HG02571 (cell line): ENCODE measurements around the gene EBNA1BP2.
"Not testable (repeated sequence)": the region's sequence is repeated elsewhere in the genome, so short reads cannot be mapped to it uniquely, and the experiment has no call there.

Experiments
- ATAC-seq: cut with Tn5 transposase; IDR thresholded peaks from one replicate; pipeline ENCODE4 v1.9.1; 2021; ENCODE audit warnings: mild to moderate bottlenecking, moderate library complexity; ENCODE audit not compliant: unreplicated experiment

Gene EBNA1BP2, protein sequence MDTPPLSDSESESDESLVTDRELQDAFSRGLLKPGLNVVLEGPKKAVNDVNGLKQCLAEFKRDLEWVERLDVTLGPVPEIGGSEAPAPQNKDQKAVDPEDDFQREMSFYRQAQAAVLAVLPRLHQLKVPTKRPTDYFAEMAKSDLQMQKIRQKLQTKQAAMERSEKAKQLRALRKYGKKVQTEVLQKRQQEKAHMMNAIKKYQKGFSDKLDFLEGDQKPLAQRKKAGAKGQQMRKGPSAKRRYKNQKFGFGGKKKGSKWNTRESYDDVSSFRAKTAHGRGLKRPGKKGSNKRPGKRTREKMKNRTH

DNA sequence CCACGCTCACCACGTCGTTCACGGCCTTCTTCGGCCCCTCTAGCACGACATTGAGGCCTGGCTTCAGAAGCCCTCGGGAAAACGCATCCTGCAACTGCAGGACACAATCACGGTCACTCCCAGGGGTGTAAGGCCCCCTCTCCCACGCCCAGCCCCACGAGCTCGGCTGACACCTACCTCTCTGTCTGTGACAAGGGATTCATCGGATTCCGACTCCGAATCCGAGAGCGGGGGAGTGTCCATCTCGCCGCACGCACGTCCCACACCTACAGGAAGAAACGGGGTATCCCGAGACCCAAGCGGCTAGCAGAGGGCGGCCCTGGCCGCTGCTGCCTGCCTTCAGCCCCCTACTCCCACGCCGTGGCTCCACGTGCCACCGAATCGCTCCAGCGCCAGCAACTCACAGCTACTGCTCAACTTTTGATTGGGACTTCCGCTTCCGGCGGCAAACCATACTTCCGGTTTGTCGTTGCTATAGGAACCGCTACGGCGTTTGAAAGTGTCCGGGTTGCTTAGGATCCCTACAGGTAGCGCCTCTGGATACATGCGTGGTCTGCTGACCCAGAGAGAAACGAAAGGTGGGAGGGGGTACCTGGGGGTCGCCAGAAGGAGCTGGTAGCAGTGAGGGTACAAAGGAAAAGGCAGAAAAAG lies at the start of gene EBNA1BP2, which contains the start of gene CFAP57:
EBNA1BP2 (minus strand) TSS at position 415 of the 651 bp plus-strand sequence; CDS start at position 243, 172 bp downstream.
CFAP57 (plus strand) TSS at position 455 of the 651 bp plus-strand sequence. CDS start 424 bp downstream, outside the sequence.
- peak; percentile 91 for ATAC-seq

GRCh38 chr1:43221797-43222196 lies 49.7 kb upstream of the EBNA1BP2 start:
- no peak for ATAC-seq

- peak; percentile 63 for ATAC-seq
Measured at GRCh38 chr1:43220905-43221778, 49.1 kb upstream of the EBNA1BP2 start.

DNA sequence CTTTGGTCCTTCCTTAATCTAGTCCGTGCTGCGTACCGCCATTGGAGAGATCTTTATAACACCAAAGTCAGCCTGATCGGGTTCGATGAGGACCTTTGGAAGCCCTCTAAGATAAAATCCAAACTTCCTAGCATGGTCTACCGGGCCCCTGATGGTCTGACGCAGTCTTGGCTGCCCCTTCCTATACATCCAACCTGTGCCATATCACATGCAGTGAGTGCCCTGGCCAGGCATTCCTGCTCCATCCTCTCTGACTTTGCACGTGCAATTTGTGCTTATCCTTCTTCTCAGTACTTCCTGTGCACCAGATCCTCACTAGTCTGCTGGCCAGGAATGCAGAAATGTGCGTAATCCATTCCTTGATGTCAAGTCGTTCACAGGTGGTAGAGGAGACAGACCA lies 45.7 kb upstream of the EBNA1BP2 start:
- ATAC-seq, result no peak

DNA sequence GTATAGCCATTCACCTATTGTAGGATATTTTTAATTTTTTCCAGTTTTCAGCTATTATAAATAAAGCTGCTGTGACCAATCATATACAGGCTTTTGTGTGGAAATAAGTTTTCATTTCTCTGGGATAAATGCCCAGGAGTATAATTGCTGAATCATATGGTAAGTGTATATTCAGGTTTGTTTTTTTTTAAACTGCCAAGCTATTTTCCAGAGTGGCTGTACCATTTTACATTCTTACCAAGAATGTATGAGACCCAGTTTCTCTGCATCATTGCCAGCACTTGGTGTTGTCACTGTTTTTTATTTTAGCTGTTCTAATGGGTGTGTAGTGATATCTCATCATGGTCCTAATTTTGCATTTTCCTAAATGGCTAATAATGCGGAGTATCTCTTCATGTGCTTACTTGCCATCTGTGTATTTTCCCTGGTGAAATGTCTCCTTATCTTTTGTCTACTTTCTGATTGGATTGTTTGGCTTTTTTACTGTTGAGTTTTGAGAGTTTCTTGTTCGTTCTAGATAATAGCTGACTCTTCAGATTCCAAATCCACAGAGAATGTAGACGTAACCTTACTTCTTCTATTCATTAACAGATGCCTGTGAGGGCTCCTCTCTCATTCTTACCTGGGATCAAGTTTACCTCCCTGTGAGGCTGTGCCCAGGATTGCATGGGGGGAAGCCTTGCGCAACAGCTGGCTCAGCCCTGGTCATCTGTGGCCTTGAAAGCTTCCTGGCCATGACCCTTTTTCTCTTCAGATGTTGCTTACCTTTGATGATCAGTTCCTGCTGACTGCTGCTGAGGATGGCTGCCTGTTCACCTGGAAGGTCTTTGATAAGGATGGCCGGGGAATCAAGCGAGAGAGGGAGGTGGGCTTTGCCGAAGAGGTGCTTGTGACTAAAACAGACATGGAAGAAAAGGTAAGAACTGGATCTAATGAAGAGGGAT lies 42.7 kb upstream of the EBNA1BP2 start:
- no peak for ATAC-seq

DNA sequence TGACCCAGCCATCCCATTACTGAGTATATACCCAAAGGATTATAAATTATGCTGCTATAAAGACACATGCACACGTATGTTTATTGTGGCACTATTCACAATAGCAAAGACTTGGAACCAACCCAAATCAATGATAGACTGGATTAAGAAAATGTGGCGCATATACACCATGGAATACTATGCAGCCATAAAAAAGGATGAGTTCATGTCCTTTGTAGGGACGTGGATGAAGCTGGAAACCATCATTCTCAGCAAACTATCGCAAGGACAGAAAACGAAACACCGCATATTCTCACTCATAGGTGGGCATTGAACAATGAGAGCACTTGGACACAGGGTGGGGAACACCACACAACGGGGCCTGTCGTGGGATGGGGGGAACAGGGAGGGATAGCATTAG lies 36.2 kb upstream of the EBNA1BP2 start:
- ATAC-seq, result not testable (repeated sequence)

DNA sequence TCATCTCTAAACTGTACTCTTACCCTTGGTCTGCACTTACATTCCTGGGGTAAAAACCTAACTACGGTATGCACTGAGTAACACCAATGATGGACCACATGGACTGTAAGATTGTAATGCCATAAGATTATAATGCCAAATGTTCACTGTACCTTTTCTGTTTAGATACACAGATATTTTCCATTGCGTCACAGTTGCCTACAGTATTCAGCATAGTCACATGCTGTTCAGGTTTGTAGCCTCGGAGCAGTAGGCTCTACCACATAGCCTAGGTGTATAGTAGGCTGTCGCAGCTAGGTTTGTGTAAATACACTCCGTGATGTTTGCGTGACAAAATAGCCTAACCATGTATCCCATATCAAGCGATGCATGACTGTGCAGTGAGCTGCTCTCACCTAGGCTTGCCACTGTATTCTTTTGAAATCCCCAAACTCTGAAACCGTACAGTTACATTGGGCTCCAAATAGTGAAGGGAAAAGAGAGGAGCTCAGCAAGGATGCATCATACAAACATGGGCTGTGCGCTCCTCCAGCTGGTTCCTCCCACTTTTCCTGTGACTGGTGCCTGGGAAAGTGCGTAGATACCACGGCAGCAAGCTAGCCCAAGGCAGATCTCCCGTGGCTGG lies 35.3 kb upstream of the EBNA1BP2 start:
- no peak for ATAC-seq

DNA sequence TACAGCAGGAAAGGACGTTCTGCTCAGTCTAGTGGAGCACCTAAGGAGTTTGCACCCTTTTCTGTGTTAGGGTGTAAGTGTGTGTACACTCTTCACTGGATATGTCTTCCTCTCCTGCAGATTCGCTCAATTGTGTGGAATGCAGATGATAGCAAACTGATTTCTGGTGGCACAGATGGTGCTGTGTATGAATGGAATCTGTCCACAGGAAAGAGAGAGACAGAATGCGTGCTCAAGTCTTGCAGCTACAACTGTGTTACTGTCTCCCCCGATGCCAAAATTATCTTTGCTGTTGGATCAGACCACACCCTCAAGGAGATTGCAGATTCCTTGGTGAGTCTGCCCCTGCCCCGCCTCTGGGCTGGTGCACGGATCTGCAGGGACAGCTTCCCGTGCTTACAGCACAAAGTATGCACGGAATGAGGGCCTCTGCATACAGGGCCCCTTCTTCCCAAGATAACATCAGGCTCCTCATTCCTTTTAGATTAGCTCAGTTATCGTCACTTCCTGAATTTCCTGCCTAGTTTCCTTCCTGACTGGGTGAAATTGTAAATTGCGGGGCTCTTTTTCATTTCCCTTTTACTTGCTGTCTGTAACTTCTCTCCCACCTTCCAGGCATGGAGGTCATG lies 34.6 kb upstream of the EBNA1BP2 start:
- ATAC-seq, result no peak

DNA sequence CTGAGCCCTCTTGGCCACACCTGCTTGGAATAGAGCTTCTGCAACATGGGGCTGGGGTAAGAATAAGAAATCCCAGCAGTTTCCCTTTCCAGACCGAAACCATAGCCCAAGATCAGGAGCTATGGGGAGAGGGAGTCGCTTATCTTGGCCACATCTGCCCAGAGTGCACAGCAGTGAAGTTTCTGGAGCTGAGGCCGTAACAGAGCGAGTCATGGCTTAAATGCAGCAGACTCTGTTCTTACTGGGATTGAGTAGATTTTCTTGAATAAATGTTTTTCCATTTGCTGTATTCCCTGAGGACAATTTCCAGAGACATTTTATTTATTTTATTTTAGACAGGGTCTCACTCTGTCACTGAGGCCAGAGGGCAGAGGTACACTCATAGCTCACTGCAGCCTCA lies 33.6 kb upstream of the EBNA1BP2 start:
- no peak for ATAC-seq

GRCh38 chr1:43204394-43204793 lies 32.3 kb upstream of the EBNA1BP2 start:
- no peak for ATAC-seq

GRCh38 chr1:43203859-43204258 lies 31.8 kb upstream of the EBNA1BP2 start:
- no peak for ATAC-seq

DNA sequence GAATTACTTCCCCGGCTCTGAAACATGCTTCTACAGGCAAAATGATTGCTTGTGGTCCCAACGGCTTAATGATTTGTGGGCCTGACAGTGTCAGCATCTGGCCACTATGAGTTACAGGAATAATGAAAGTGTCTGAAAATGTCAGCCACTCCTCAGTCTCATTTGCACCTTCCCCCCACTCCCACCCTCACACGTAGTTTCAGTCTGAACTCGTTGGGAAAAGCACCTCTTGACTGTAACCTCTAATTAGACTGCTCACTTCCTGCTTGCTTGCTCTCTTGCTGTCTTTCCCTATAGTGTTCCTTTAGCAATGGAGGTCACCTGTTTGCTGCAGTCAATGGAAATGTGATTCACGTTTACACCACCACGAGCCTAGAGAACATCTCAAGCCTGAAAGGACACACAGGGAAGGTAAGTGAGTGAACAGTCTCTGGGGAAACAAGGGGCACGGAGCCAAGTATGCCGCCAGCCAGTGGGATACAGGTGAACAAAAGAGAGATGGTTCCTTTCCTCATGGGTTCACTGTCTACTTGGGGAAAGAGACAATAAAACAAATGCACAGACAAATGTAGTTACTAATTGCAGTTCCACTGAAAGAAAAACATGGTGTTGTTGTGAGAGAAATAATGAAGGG lies 27.1 kb upstream of the EBNA1BP2 start:
- ATAC-seq, result peak; percentile 58

- no peak for ATAC-seq
Measured at GRCh38 chr1:43197343-43198127, 25.4 kb upstream of the EBNA1BP2 start.

DNA sequence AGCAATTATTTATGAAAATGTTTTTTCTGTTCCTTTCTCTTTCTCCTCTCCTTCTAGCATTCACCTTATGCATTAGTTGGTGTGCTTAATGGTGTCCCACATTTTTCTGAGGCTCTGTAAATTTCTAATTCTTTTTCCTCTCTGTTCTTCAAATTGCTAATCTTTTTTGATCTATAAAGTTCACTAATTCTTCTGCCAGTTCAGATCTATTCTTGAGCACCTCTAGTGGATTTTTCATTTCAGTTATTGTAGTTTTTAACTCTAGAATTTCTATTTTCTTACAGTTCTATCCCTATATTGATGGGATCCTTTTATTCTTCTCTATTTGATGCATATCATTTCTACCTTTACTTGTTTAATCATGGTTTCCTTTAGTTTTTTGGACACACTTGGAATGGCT lies 22.4 kb upstream of the EBNA1BP2 start:
- ATAC-seq, result no peak

DNA sequence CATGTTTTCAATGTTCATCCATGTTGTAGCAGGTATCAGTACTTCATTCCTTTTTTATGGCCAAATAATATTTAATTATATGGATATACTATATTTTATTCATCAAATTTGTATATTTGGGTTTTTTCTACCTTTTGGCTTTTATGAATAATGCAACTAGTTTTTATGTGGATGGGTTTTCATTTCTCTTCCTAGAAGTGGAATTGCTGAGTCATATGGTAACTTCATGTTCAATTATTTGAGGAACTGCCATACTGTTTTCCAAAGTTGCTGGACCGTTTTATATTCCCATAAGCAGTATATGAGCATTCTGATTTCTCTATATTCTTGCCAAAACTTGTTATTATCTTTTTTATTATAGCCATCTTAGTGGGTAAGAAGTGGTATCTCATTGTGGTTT lies 16.0 kb upstream of the EBNA1BP2 start:
- ATAC-seq, result no peak

- no peak for ATAC-seq
Measured at GRCh38 chr1:43184995-43185394, 12.9 kb upstream of the EBNA1BP2 start.

GRCh38 chr1:43184388-43184787 lies 12.3 kb upstream of the EBNA1BP2 start:
- no peak for ATAC-seq

DNA sequence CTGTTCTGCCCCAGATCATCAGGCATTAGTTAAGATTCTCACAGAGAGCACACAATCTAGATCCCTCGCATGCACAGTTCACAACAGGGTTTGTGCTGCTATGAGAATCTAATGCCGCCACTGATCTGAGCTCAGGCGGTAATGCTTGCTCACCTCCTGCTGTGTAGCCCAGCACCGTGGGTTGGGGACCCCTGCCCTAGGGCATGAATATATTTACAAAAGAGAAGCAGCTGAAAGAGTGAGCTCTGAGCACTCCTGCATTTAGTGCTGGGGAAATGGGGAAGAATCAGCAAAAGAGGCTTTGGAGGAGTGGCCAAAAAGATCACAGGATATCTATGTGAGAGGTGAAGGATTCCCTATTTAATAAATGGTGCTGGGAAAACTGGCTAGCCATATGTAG lies 5.6 kb upstream of the EBNA1BP2 start:
- ATAC-seq, result no peak
